GM21576 (cell line): Measurements from ENCODE around the gene GP9.

Experiments
- ATAC-seq: cut with Tn5 transposase; IDR thresholded peaks from one replicate; pipeline ENCODE4 v1.9.1; 2021; ENCODE audit warnings: mild to moderate bottlenecking, moderate library complexity; ENCODE audit not compliant: unreplicated experiment

Gene GP9

GRCh38 chr3:129060276-129061022, at the start of gene GP9:
Gene GP9 (plus strand): TSS chr3:129060779. CDS start chr3:129061740, 961 bp downstream.
- ATAC-seq, result no peak

GRCh38 chr3:129013491-129013891, 47.1 kb upstream of the GP9 start:
- no peak for ATAC-seq

- ATAC-seq, result no peak
Observed at GRCh38 chr3:129014148-129014547, 46.4 kb upstream of the GP9 start.

- ATAC-seq, result no peak
Observed at GRCh38 chr3:129014793-129015345, 45.7 kb upstream of the GP9 start.

- no peak for ATAC-seq
Observed at GRCh38 chr3:129015388-129016105, 45.0 kb upstream of the GP9 start.

- no peak for ATAC-seq
Observed at GRCh38 chr3:129016356-129016719, 44.2 kb upstream of the GP9 start.

GRCh38 chr3:129016720-129017483, 43.7 kb upstream of the GP9 start:
- peak; percentile 55 for ATAC-seq

GRCh38 chr3:129017484-129017899, 43.1 kb upstream of the GP9 start:
- no peak for ATAC-seq

GRCh38 chr3:129018271-129018670, 42.3 kb upstream of the GP9 start:
- no peak for ATAC-seq

- ATAC-seq, result no peak
Observed at GRCh38 chr3:129018751-129019150, 41.8 kb upstream of the GP9 start.

GRCh38 chr3:129019266-129019665, 41.3 kb upstream of the GP9 start:
- ATAC-seq, result no peak

GRCh38 chr3:129020691-129021090, 39.9 kb upstream of the GP9 start:
- ATAC-seq, result no peak

- ATAC-seq, result no peak
Observed at GRCh38 chr3:129021140-129021551, 39.4 kb upstream of the GP9 start.

- no peak for ATAC-seq
Observed at GRCh38 chr3:129022114-129023007, 38.2 kb upstream of the GP9 start.

- ATAC-seq, result no peak
Observed at GRCh38 chr3:129023008-129023358, 37.6 kb upstream of the GP9 start.

GRCh38 chr3:129023909-129024308, 36.7 kb upstream of the GP9 start:
- ATAC-seq, result no peak

- no peak for ATAC-seq
Observed at GRCh38 chr3:129025108-129025507, 35.5 kb upstream of the GP9 start.

GRCh38 chr3:129025691-129026435, 34.7 kb upstream of the GP9 start:
- ATAC-seq, result no peak

- ATAC-seq, result peak; percentile 96
Observed at GRCh38 chr3:129026728-129027543, 33.6 kb upstream of the GP9 start.
